ENCODE results near the gene SLC30A7. TPM values are rescaled to one million over a fixed set of nuclear protein-coding genes. Genes with fewer than 3 reads are reported as not detected.

Gene SLC30A7
- total RNA-seq, 2 experiments from 2014 or later = 32.4 to 32.6 TPM

DNA sequence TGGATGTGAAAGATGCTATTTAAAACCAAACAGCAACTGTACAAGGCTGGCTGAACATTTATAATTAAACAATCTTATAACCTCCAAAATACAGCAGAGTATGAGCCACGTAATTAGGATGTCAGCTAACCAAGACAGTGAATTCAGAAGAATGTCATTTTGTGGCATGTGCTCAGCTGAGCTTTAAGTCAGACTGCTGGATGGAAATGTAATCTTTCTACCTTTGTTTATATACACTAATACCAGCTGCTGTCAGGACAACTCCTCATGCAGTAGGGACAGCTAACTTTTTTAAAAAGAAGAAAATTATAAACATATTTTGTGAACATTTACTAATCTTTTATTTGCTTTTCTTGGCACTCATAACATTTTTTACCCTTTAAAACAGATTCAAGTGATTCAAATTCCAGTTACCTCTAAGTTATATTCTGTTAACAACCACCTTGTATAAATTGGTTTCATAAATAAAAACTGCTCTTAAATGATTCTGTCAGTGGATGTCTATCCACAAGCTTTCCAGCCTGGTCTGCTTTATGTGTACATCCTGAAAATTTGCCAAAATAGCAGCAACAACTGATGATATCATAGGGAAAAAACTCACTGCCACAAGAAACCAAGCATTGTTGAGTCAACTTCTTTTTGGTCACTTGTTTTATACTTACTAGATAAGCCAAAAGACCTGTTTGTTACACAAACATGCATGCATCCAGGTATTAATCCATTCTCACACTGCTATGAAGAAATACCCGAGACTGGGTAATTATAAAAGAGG lies 93.6 kb downstream of the SLC30A7 start:
- peaks cover 2% of the 10 kb centered on the region for H3K9me3 Mint-ChIP-seq
- H3K36me3 Mint-ChIP-seq (ENCODE audit: low read depth) = peaks cover 61% of the 10 kb centered on the region
- H3K27ac Mint-ChIP-seq = no peak overlapping the region
- CTCF ChIA-PET = interaction anchor here (0.6 to 1.1 kb wide), 2 partner anchors 37 to 60 kb away, joined by 3 read pairs; no protein-coding TSS in a partner anchor
- peaks cover 10% of the 10 kb centered on the region for H3K4me1 Mint-ChIP-seq (ENCODE audit: low read depth)
- DNase-seq = no peak
- intact Hi-C loops (cut with micrococcal nuclease) = no loop called here
- no peak overlapping the region for H3K4me3 Mint-ChIP-seq
- no peaks in the 10 kb centered on the region for H3K27me3 Mint-ChIP-seq (ENCODE audit: low read depth)

DNA sequence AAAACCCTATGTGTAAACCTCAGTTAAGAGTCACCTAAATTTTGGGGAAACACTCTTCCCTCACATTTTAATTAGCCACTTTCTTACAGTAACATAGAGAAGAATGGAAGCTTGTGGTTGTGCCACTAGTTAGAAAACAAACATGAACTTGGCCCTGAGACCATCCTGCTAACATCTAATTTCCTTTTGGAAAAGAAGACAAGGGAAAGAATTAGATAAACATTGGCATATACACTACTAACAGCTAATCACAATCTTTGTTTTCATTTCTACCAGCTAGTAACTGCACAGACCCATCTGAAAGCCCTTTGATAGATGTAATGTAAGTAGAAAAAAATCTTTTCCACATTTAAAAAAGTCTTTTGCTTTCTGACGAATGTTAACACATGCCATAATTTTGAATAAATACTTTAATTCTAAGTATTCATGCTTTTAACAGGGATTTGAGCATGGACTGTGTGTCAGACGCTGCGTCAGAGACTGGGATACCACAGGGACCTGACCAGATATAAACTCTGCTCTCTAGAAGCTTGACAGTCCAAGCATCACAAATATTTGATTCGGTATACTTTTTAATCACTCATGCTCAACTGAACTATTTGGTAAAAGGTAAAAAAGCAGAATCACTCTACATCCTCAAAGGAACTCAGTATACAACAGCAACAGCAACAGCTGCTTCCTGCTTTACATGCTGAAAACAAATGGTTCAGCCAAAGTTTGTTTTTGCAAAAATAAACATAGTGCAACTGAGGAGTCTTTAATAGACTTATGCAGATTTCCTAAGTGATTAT lies 99.5 kb downstream of the SLC30A7 start:
- DNase-seq = no peak
- CTCF ChIA-PET = interaction anchor here (1.3 kb wide), 1 partner anchor 293 kb away, joined by 3 read pairs; no protein-coding TSS in a partner anchor
- Mint-ChIP-seq H3K4me1 (ENCODE audit: low read depth) (peaks cover 17% of the 10 kb centered on the region), H3K27ac (no peak overlapping the region), H3K36me3 (ENCODE audit: low read depth) (peaks cover 58% of the 10 kb centered on the region), H3K4me3 (no peak overlapping the region), H3K27me3 (ENCODE audit: low read depth) (no peaks in the 10 kb centered on the region), H3K9me3 (no peaks in the 10 kb centered on the region)
- intact Hi-C loops (cut with micrococcal nuclease) = no loop called here

DNA sequence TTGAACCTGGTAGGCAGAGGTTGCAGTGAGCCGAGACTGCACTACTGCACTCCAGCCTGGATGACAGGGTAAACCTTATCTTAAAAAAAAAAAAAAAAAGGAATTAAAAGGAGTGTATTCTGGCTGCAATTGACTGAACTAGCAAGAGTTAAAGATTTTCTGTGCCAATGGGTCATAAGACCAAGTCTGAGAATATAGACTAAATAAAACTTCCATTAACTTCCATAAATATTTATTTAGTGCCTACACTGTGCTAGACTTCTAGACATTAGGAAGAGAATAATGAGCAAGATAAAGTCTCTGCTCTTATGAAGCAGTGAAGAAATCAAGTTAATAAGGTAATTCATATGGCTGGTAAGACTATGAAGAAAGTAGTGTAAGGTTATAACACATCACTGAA lies 102.5 kb downstream of the SLC30A7 start:
- Mint-ChIP-seq H3K36me3 (ENCODE audit: low read depth) (peaks cover 45% of the 10 kb centered on the region), H3K9me3 (no peaks in the 10 kb centered on the region), H3K27me3 (ENCODE audit: low read depth) (no peaks in the 10 kb centered on the region), H3K4me3 (no peak overlapping the region), H3K4me1 (ENCODE audit: low read depth) (peaks cover 33% of the 10 kb centered on the region), H3K27ac (no peak overlapping the region)
- intact Hi-C loops (cut with micrococcal nuclease) = no loop called here
- no peak for DNase-seq
- CTCF ChIA-PET = no interaction called here

DNA sequence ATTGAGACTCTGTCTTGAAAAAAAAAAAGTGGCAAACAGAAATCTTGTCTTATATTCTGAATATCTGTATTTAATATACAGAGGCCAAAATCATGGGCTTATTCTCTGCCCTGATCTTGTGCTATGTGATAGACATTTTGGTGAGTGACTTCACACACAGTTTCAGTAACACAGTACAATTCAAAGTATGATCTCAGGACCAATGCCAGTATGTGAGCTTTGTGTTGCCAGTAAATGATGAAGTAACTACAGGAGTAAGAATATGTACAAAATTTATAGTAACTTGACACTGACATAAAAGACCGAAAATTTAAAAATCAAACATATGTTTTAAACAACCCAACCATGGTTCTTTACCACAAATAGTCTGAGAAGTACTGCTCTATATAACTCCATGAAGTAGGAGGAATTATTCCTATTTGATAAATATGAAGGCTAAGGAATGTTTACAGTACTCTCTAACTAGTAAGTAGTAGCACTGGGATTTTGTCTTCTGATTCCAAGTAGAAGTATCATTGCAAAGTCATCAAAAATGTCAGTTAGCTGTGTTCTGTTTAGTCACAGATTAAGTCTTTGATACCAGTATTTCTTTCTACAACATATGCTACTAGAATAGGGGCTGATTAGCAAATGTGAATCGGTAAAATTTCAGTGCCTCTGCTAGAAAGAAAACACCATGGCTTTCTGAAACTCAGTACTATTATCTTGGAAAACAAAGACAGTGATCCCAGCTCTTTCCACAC lies 104.4 kb downstream of the SLC30A7 start:
- CTCF ChIA-PET = no interaction called here
- DNase-seq = no peak
- H3K27ac Mint-ChIP-seq = no peak overlapping the region
- H3K4me3 Mint-ChIP-seq = no peak overlapping the region
- H3K9me3 Mint-ChIP-seq = no peaks in the 10 kb centered on the region
- H3K36me3 Mint-ChIP-seq (ENCODE audit: low read depth) = peaks cover 38% of the 10 kb centered on the region
- peaks cover 41% of the 10 kb centered on the region for H3K4me1 Mint-ChIP-seq (ENCODE audit: low read depth)
- intact Hi-C loops (cut with micrococcal nuclease) = loop anchor here (2.0 to 10.0 kb wide), 2 partner anchors 196 to 454 kb away; no protein-coding TSS in a partner anchor
- H3K27me3 Mint-ChIP-seq (ENCODE audit: low read depth) = no peaks in the 10 kb centered on the region

DNA sequence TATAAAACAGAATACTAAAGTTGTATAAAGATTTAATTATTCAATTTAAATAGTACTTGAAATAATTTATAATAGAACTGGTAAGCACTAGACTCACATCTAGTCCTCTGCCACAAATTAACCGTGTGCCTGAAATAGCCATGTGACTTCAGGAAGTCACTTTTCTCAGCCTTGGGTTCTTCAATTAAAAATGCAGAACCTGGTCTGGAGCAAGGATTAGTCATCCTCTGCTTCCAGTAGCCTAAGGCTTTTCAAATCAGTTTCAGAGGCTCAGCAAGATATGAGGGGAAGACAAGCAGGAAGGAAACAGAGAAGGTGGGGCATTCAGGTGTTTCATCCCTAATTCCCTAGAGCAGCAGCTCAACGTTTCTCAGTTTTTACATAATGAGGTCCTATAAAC lies 106.7 kb downstream of the SLC30A7 start:
- H3K9me3 Mint-ChIP-seq = peaks cover 3% of the 10 kb centered on the region
- H3K36me3 Mint-ChIP-seq (ENCODE audit: low read depth) = peaks cover 40% of the 10 kb centered on the region
- no peak for DNase-seq
- CTCF ChIA-PET = no interaction called here
- H3K4me3 Mint-ChIP-seq = no peak overlapping the region
- H3K27ac Mint-ChIP-seq = peak overlapping the region; percentile 59
- no peaks in the 10 kb centered on the region for H3K27me3 Mint-ChIP-seq (ENCODE audit: low read depth)
- intact Hi-C loops (cut with micrococcal nuclease) = loop anchor here (10.0 kb wide), 1 partner anchor 452 kb away; no protein-coding TSS in a partner anchor
- peaks cover 52% of the 10 kb centered on the region for H3K4me1 Mint-ChIP-seq (ENCODE audit: low read depth)

DNA sequence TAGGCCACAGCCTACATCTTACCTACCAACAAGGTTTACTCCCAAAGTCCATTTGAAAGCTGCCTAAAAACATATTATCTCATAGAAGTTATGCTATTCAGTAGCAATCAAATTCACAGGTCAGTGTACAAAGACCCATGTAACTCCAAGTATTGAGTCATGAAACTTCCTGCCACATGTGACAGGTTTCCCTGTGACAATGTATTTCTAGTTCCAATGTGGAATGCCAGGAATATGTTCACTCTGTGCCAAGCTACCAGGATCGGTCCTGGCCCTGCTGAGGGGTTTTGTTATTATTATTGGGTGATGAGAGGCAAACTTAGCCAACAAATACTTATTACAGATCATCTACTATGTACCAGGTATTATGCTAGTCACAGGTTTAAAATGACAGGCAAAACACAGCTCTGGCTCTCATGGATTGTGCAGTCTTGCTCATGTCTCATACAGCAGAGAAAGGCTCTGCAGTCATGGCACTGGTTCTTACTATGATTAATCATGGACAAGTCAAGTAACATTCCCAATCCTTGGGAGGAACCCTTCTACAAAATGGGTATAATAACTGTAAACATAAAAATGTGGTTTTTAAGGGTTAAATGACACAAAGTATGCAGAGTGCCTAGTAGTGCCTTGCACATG lies 107.2 kb downstream of the SLC30A7 start:
- H3K27ac Mint-ChIP-seq = peak overlapping the region; percentile 59
- H3K9me3 Mint-ChIP-seq = peaks cover 3% of the 10 kb centered on the region
- H3K4me3 Mint-ChIP-seq = no peak overlapping the region
- DNase-seq = no peak
- H3K36me3 Mint-ChIP-seq (ENCODE audit: low read depth) = peaks cover 42% of the 10 kb centered on the region
- intact Hi-C loops (cut with micrococcal nuclease) = loop anchor here (10.0 kb wide), 1 partner anchor 452 kb away; no protein-coding TSS in a partner anchor
- CTCF ChIA-PET = no interaction called here
- H3K4me1 Mint-ChIP-seq (ENCODE audit: low read depth) = peaks cover 54% of the 10 kb centered on the region
- no peaks in the 10 kb centered on the region for H3K27me3 Mint-ChIP-seq (ENCODE audit: low read depth)

DNA sequence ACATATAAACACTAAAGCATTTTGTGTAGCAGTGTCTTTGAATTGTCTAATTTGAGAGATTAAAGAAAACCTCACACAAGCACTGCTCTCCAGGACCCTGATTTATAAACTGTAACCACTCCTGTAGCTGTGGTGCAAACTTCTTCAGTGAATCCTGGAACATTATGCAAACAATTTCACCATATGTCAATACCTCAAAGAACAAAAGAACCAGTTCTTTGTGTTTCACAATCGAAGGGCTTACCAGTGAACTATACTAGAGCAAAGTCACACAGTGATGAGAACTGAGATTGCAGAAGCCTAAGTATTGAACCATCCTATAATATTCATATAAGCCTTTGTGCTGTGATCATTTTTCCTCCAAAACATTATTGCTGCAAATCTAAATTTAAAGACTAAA lies 108.2 kb downstream of the SLC30A7 start:
- no peak for DNase-seq
- Mint-ChIP-seq H3K27ac (no peak overlapping the region), H3K4me3 (no peak overlapping the region), H3K27me3 (ENCODE audit: low read depth) (no peaks in the 10 kb centered on the region), H3K4me1 (ENCODE audit: low read depth) (peaks cover 54% of the 10 kb centered on the region), H3K9me3 (peaks cover 3% of the 10 kb centered on the region), H3K36me3 (ENCODE audit: low read depth) (peaks cover 46% of the 10 kb centered on the region)
- CTCF ChIA-PET = interaction anchor here (1.2 kb wide), 1 partner anchor 284 kb away, joined by 3 read pairs; no protein-coding TSS in a partner anchor
- intact Hi-C loops (cut with micrococcal nuclease) = loop anchor here (1.0 to 10.0 kb wide), 2 partner anchors 63 to 451 kb away; no protein-coding TSS in a partner anchor

DNA sequence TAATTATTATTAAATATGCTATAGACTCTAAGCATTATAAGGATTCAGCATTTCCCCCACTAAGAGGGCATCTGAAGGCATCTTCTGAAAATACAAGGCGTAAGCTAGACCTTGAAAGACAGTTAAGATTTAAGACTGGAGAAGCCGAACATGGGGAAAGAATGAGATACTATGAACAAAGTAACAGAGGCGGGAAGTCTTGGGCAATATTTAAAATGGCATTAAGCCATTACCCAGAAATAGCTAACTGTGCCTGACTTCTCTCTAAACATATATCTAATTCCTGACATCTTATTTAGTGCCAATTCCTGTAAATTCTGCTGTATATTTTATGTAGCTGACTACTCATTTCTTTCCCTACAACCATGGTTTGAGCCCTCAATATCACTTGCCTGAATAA lies 108.8 kb downstream of the SLC30A7 start:
- Mint-ChIP-seq H3K27ac (no peak overlapping the region), H3K4me3 (no peak overlapping the region), H3K27me3 (ENCODE audit: low read depth) (no peaks in the 10 kb centered on the region), H3K36me3 (ENCODE audit: low read depth) (peaks cover 49% of the 10 kb centered on the region), H3K4me1 (ENCODE audit: low read depth) (peaks cover 54% of the 10 kb centered on the region), H3K9me3 (peaks cover 4% of the 10 kb centered on the region)
- intact Hi-C loops (cut with micrococcal nuclease) = loop anchor here (1.0 to 10.0 kb wide), 4 partner anchors 15 to 450 kb away; partner anchors contain the start of gene S1PR1
- CTCF ChIA-PET = interaction anchor here (0.6 to 1.5 kb wide), 3 partner anchors 13 to 284 kb away, joined by 3 read pairs; no protein-coding TSS in a partner anchor
- no peak for DNase-seq

DNA sequence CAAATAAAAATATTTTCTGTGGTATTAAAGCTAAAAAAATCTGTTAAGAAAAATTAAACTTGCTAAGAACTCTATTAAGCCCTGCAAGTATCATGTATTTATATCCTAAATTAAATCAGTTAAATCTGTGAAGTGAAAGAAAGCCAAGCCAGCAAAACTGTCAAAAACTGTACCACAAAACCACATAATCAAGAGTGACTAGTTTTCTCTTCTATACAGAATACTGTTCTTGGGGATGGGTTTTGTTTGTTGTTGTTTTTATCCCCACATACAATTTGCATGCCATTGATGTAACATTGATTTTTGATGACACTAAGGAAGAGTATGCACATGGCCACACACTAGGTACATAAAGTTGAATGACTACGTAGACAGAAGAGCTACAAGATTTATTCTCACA lies 109.3 kb downstream of the SLC30A7 start:
- no peaks in the 10 kb centered on the region for H3K27me3 Mint-ChIP-seq (ENCODE audit: low read depth)
- CTCF ChIA-PET = interaction anchor here (0.6 to 1.5 kb wide), 3 partner anchors 13 to 283 kb away, joined by 3 read pairs; no protein-coding TSS in a partner anchor
- H3K9me3 Mint-ChIP-seq = peaks cover 5% of the 10 kb centered on the region
- H3K36me3 Mint-ChIP-seq (ENCODE audit: low read depth) = peaks cover 50% of the 10 kb centered on the region
- intact Hi-C loops (cut with micrococcal nuclease) = loop anchor here (1.0 to 10.0 kb wide), 3 partner anchors 14 to 450 kb away; partner anchors contain the start of gene S1PR1
- H3K27ac Mint-ChIP-seq = no peak overlapping the region
- H3K4me3 Mint-ChIP-seq = no peak overlapping the region
- peaks cover 53% of the 10 kb centered on the region for H3K4me1 Mint-ChIP-seq (ENCODE audit: low read depth)
- no peak for DNase-seq

DNA sequence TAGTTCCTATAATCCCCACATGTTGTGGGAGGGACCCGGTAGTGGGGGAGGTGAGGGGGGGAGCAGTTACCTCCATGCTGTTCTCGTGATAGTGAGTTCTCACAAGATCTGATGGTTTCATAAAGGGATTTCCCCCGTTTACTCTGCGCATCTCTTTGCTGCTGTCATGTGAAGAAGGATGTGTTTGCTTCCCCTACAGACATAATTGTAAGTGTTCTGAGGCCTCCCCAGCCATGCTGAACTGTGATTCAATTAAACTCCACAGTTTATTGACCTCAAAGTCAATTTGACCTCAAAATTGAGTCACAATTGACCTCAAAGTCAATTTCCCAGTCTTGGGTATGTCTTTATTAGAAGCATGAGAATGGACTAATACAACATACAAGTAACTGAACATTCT lies 110.0 kb downstream of the SLC30A7 start:
- intact Hi-C loops (cut with micrococcal nuclease) = loop anchor here (1.0 to 10.0 kb wide), 11 partner anchors 13 to 449 kb away; partner anchors contain the start of genes DPH5, S1PR1 and SLC30A7
- H3K9me3 Mint-ChIP-seq = peaks cover 5% of the 10 kb centered on the region
- peak; percentile 46 for DNase-seq
- CTCF ChIA-PET = interaction anchor here (0.7 to 1.5 kb wide), 3 partner anchors 57 to 280 kb away, joined by 3 read pairs; no protein-coding TSS in a partner anchor
- H3K4me1 Mint-ChIP-seq (ENCODE audit: low read depth) = peaks cover 52% of the 10 kb centered on the region
- H3K36me3 Mint-ChIP-seq (ENCODE audit: low read depth) = peaks cover 49% of the 10 kb centered on the region
- H3K27ac Mint-ChIP-seq = peak overlapping the region; percentile 65
- no peak overlapping the region for H3K4me3 Mint-ChIP-seq
- H3K27me3 Mint-ChIP-seq (ENCODE audit: low read depth) = no peaks in the 10 kb centered on the region

DNA sequence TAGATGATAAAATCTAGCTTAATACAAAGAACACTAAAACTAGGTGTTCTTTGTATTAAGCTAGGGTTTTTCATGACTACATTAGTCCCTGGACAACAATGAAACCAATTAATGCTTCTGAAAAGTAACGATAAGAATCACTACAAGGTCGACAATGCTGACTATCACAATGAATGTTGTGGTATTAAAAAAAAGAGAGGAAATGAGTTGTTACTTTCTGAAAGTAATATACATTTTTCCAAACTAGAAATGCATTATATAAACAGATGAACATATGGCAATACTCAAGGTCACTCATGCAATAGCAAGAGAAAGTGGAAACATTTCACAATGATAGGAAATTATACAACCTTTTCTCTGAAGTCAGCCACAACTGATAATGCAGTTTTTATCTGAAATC lies 110.7 kb downstream of the SLC30A7 start:
- Mint-ChIP-seq H3K27ac (peak overlapping the region; percentile 58), H3K9me3 (peaks cover 5% of the 10 kb centered on the region), H3K36me3 (ENCODE audit: low read depth) (peaks cover 47% of the 10 kb centered on the region), H3K4me3 (no peak overlapping the region), H3K27me3 (ENCODE audit: low read depth) (no peaks in the 10 kb centered on the region), H3K4me1 (ENCODE audit: low read depth) (peaks cover 50% of the 10 kb centered on the region)
- CTCF ChIA-PET = interaction anchor here (0.7 to 0.8 kb wide), 2 partner anchors 58 to 279 kb away, joined by 3 read pairs; no protein-coding TSS in a partner anchor
- intact Hi-C loops (cut with micrococcal nuclease) = loop anchor here (1.0 to 10.0 kb wide), 10 partner anchors 19 to 448 kb away; partner anchors contain the start of genes DPH5, S1PR1 and SLC30A7
- no peak for DNase-seq
